Activated CD4-positive, alpha-beta T cell treated with anti-CD3 and anti-CD28 coated beads, Interleukin-2, amount 10 ng/mL, durations not matched to agents 24 days and 14 days (primary cell): ENCODE measurements around the gene PTPRT. TPM values are rescaled to one million over a fixed set of nuclear protein-coding genes. Genes with fewer than 3 reads are reported as not detected.

Source experiments
- DNase-seq: peaks from one replicate; pipeline ENCODE4 v3.0.0; 2022
- H3K27ac Mint-ChIP-seq: one replicate; pipeline ENCODE4 v1.8.0; 2022; ENCODE audit warnings: mild to moderate bottlenecking, mixed read lengths
- H3K27me3 Mint-ChIP-seq: one replicate; pipeline ENCODE4 v1.8.0; 2022; ENCODE audit warnings: mixed read lengths
- H3K36me3 Mint-ChIP-seq: one replicate; pipeline ENCODE4 v1.8.0; 2022; ENCODE audit warnings: low read depth, mild to moderate bottlenecking, mixed read lengths
- H3K4me1 Mint-ChIP-seq: one replicate; pipeline ENCODE4 v1.8.0; 2021; ENCODE audit warnings: mixed read lengths
- H3K4me3 Mint-ChIP-seq: one replicate; pipeline ENCODE4 v1.8.0; 2022; ENCODE audit warnings: mild to moderate bottlenecking, moderate library complexity, mixed read lengths
- H3K9me3 Mint-ChIP-seq: one replicate; pipeline ENCODE4 v1.8.0; 2021; ENCODE audit warnings: mixed read lengths
- intact Hi-C: fragments of 100-400 bp; cut with micrococcal nuclease; formaldehyde crosslinking; loops from one replicate; pipeline ENCODE4 v1.15.1; 2023
- total RNA-seq: library from RNA; stranded (reverse); gene quantifications from 2 replicates; pipeline ENCODE4 v1.2.3, GENCODE V29; 2022

Gene PTPRT
- total RNA-seq, 1 donor from 2014 or later, result not detected

- H3K4me1 Mint-ChIP-seq, result peaks cover 7% of the 10 kb centered on the region
- intact Hi-C loops, result no loop called here
- no peaks in the 10 kb centered on the region for H3K27me3 Mint-ChIP-seq
Observed at GRCh38 chr20:42549496-42549895, 640.2 kb downstream of the PTPRT start.

GRCh38 chr20:42544926-42545325, 644.8 kb downstream of the PTPRT start:
- Mint-ChIP-seq H3K27ac (no peak overlapping the region), H3K9me3 (no peaks in the 10 kb centered on the region)

More at GRCh38 chr20:42549496-42549895, 640.2 kb downstream of the PTPRT start:
- no peak overlapping the region for H3K4me3 Mint-ChIP-seq
- H3K36me3 Mint-ChIP-seq, result no peaks in the 10 kb centered on the region
- no peaks in the 10 kb centered on the region for H3K9me3 Mint-ChIP-seq
- no peak overlapping the region for H3K27ac Mint-ChIP-seq
- DNase-seq, result no peak

GRCh38 chr20:42532831-42533230, 656.9 kb downstream of the PTPRT start:
- Mint-ChIP-seq H3K36me3 (no peaks in the 10 kb centered on the region), H3K4me3 (no peak overlapping the region), H3K9me3 (no peaks in the 10 kb centered on the region), H3K4me1 (no peaks in the 10 kb centered on the region), H3K27me3 (no peaks in the 10 kb centered on the region), H3K27ac (no peak overlapping the region)
- intact Hi-C loops, result no loop called here
- no peak for DNase-seq

More at GRCh38 chr20:42544926-42545325, 644.8 kb downstream of the PTPRT start:
- Mint-ChIP-seq H3K36me3 (no peaks in the 10 kb centered on the region), H3K4me3 (no peak overlapping the region), H3K4me1 (no peaks in the 10 kb centered on the region), H3K27me3 (no peaks in the 10 kb centered on the region)
- intact Hi-C loops, result no loop called here
- DNase-seq, result no peak

GRCh38 chr20:42531508-42531961, 658.2 kb downstream of the PTPRT start:
- intact Hi-C loops, result no loop called here
- no peak for DNase-seq
- Mint-ChIP-seq H3K4me1 (no peaks in the 10 kb centered on the region), H3K36me3 (no peaks in the 10 kb centered on the region), H3K9me3 (no peaks in the 10 kb centered on the region), H3K27me3 (no peaks in the 10 kb centered on the region), H3K4me3 (no peak overlapping the region), H3K27ac (no peak overlapping the region)

GRCh38 chr20:42530855-42531448, 658.8 kb downstream of the PTPRT start:
- Mint-ChIP-seq H3K27ac (no peak overlapping the region), H3K4me3 (no peak overlapping the region), H3K27me3 (no peaks in the 10 kb centered on the region), H3K4me1 (no peaks in the 10 kb centered on the region), H3K9me3 (no peaks in the 10 kb centered on the region), H3K36me3 (no peaks in the 10 kb centered on the region)
- no peak for DNase-seq
- intact Hi-C loops, result no loop called here

GRCh38 chr20:42530191-42530590, 659.5 kb downstream of the PTPRT start:
- H3K27ac Mint-ChIP-seq, result no peak overlapping the region
- no peak overlapping the region for H3K4me3 Mint-ChIP-seq
- H3K4me1 Mint-ChIP-seq, result no peaks in the 10 kb centered on the region
- DNase-seq, result no peak
- H3K36me3 Mint-ChIP-seq, result no peaks in the 10 kb centered on the region
- H3K27me3 Mint-ChIP-seq, result no peaks in the 10 kb centered on the region
- intact Hi-C loops, result no loop called here
- H3K9me3 Mint-ChIP-seq, result no peaks in the 10 kb centered on the region

GRCh38 chr20:42524058-42524457, 665.6 kb downstream of the PTPRT start:
- Mint-ChIP-seq H3K4me3 (no peak overlapping the region), H3K36me3 (no peaks in the 10 kb centered on the region), H3K27me3 (no peaks in the 10 kb centered on the region), H3K4me1 (no peaks in the 10 kb centered on the region), H3K9me3 (no peaks in the 10 kb centered on the region), H3K27ac (no peak overlapping the region)
- intact Hi-C loops, result no loop called here
- no peak for DNase-seq

- H3K36me3 Mint-ChIP-seq, result no peaks in the 10 kb centered on the region
- no peaks in the 10 kb centered on the region for H3K27me3 Mint-ChIP-seq
- no peaks in the 10 kb centered on the region for H3K9me3 Mint-ChIP-seq
- no peaks in the 10 kb centered on the region for H3K4me1 Mint-ChIP-seq
- intact Hi-C loops, result no loop called here
- no peak for DNase-seq
- H3K27ac Mint-ChIP-seq, result no peak overlapping the region
- no peak overlapping the region for H3K4me3 Mint-ChIP-seq
Observed at GRCh38 chr20:42516692-42517091, 673.0 kb downstream of the PTPRT start.

- Mint-ChIP-seq H3K4me3 (no peak overlapping the region), H3K27me3 (no peaks in the 10 kb centered on the region), H3K9me3 (no peaks in the 10 kb centered on the region), H3K36me3 (no peaks in the 10 kb centered on the region), H3K27ac (no peak overlapping the region), H3K4me1 (no peaks in the 10 kb centered on the region)
- intact Hi-C loops, result no loop called here
- no peak for DNase-seq
Observed at GRCh38 chr20:42510686-42511085, 679.0 kb downstream of the PTPRT start.

GRCh38 chr20:42507874-42508273, 681.8 kb downstream of the PTPRT start:
- no peaks in the 10 kb centered on the region for H3K4me1 Mint-ChIP-seq
- no peaks in the 10 kb centered on the region for H3K27me3 Mint-ChIP-seq
- intact Hi-C loops, result no loop called here
- no peaks in the 10 kb centered on the region for H3K36me3 Mint-ChIP-seq
- no peaks in the 10 kb centered on the region for H3K9me3 Mint-ChIP-seq
- no peak for DNase-seq
- no peak overlapping the region for H3K4me3 Mint-ChIP-seq
- H3K27ac Mint-ChIP-seq, result no peak overlapping the region

- no peak overlapping the region for H3K4me3 Mint-ChIP-seq
- intact Hi-C loops, result no loop called here
- no peaks in the 10 kb centered on the region for H3K4me1 Mint-ChIP-seq
- no peaks in the 10 kb centered on the region for H3K9me3 Mint-ChIP-seq
- DNase-seq, result no peak
- no peak overlapping the region for H3K27ac Mint-ChIP-seq
- H3K27me3 Mint-ChIP-seq, result no peaks in the 10 kb centered on the region
- no peaks in the 10 kb centered on the region for H3K36me3 Mint-ChIP-seq
Observed at GRCh38 chr20:42506397-42506796, 683.3 kb downstream of the PTPRT start.

GRCh38 chr20:42502591-42502990, 687.1 kb downstream of the PTPRT start:
- intact Hi-C loops, result no loop called here
- Mint-ChIP-seq H3K36me3 (no peaks in the 10 kb centered on the region), H3K27ac (no peak overlapping the region), H3K9me3 (no peaks in the 10 kb centered on the region), H3K27me3 (no peaks in the 10 kb centered on the region), H3K4me1 (no peaks in the 10 kb centered on the region), H3K4me3 (no peak overlapping the region)
- DNase-seq, result no peak

GRCh38 chr20:42496595-42496994, 693.1 kb downstream of the PTPRT start:
- H3K9me3 Mint-ChIP-seq, result no peaks in the 10 kb centered on the region

GRCh38 chr20:42494290-42494689, 695.4 kb downstream of the PTPRT start:
- intact Hi-C loops, result no loop called here
- no peaks in the 10 kb centered on the region for H3K9me3 Mint-ChIP-seq
- no peak for DNase-seq

More at GRCh38 chr20:42496595-42496994, 693.1 kb downstream of the PTPRT start:
- H3K4me1 Mint-ChIP-seq, result no peaks in the 10 kb centered on the region
- H3K27me3 Mint-ChIP-seq, result no peaks in the 10 kb centered on the region
- no peaks in the 10 kb centered on the region for H3K36me3 Mint-ChIP-seq
- no peak overlapping the region for H3K27ac Mint-ChIP-seq
- no peak for DNase-seq
- H3K4me3 Mint-ChIP-seq, result no peak overlapping the region
- intact Hi-C loops, result no loop called here

GRCh38 chr20:42493001-42493400, 696.7 kb downstream of the PTPRT start:
- no peak overlapping the region for H3K27ac Mint-ChIP-seq
- no peaks in the 10 kb centered on the region for H3K4me1 Mint-ChIP-seq
- H3K4me3 Mint-ChIP-seq, result no peak overlapping the region
- intact Hi-C loops, result no loop called here
- no peaks in the 10 kb centered on the region for H3K27me3 Mint-ChIP-seq
- no peaks in the 10 kb centered on the region for H3K36me3 Mint-ChIP-seq
- DNase-seq, result no peak
- H3K9me3 Mint-ChIP-seq, result no peaks in the 10 kb centered on the region

More at GRCh38 chr20:42494290-42494689, 695.4 kb downstream of the PTPRT start:
- Mint-ChIP-seq H3K4me3 (no peak overlapping the region), H3K4me1 (no peaks in the 10 kb centered on the region), H3K27me3 (no peaks in the 10 kb centered on the region), H3K27ac (no peak overlapping the region), H3K36me3 (no peaks in the 10 kb centered on the region)
